Measurements from ENCODE around the gene SREBF2. TPM values are rescaled to one million over a fixed set of nuclear protein-coding genes. Genes with fewer than 3 reads are reported as not detected.

Gene SREBF2
- total RNA-seq, 4 donors from 2014 or later: 26.3 to 63.5 (median 33.8) TPM

- TF ChIP-seq CTCF (IDR thresholded peaks at IDR 0.05): no peak
- ATAC-seq (ENCODE audit: low FRiP score): no peak
- DNase-seq (ENCODE audit: low spot score): no peak
These were observed 58.5 kb downstream of the SREBF2 start for GRCh38 chr22:41891407-41891806.

DNA sequence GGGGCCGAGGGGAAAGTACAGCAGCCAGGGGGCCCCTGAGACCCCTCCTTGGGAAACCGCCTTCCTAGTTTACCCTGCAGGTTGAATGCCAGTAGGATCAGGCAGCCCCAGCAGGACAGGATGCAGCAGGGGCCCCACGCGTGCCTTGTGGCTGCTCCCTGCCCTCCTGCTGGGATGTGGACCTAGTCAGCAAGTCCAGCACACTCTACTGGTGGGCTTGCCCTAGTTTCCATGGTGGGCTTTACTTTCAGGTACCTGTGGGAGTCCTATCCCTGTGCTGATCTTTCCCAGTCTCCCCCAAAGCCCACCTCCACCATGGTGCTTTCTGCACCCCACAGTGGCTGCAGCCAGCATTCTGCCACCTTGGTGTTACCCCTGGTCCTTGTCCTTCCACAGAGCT lies 59.8 kb downstream of the SREBF2 start:
- ATAC-seq (ENCODE audit: low FRiP score): no peak

GRCh38 chr22:41893591-41894375 lies 60.9 kb downstream of the SREBF2 start:
- no peak for TF ChIP-seq CTCF (IDR thresholded peaks at IDR 0.05)
- ATAC-seq (ENCODE audit: low FRiP score) (no peak), DNase-seq (ENCODE audit: low spot score) (no peak)

More for the DNA sequence above, 59.8 kb downstream of the SREBF2 start:
- TF ChIP-seq CTCF (IDR thresholded peaks at IDR 0.05): no peak
- DNase-seq (ENCODE audit: low spot score): no peak

DNA sequence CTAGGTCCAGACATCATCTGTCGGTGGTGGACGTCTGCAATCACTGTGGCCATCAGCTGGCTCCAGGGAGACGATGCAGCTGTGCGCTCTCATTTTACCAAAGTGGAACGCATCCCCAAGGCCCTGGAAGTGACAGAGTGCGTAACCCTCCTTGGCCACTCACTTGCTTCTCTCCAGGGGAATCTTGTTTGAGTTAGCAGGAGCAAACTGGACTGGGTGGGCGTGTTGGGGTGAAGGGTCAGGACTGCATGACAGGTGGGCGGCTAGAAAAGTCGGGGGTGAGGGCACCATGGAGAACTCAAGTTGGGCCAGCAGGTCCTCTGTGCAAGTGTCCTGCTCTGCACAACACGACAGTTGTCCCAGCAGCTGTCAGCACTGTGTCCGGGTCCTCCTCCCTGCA lies 65.7 kb downstream of the SREBF2 start:
- no peak for DNase-seq (ENCODE audit: low spot score)
- ATAC-seq (ENCODE audit: low FRiP score): no peak
- no peak for TF ChIP-seq CTCF (IDR thresholded peaks at IDR 0.05)

DNA sequence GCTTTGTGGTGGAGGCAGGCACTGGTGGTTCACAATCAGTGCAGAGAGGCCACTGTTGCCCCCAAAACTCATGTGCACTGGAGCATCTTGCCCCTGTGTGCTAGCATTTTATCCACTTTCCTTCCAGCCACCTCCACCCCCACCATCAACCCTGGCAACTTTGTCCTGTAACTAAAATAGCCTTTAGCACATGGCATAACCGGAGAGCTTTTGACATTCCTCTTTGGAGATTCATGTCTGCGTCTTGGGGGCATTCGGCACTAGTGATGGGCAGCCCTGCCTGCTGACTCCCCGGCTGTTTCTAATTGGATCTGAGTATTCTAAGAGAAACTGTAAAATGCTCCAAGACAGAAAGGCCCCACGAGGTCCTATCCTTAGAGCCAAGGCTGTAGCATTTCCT lies 66.2 kb downstream of the SREBF2 start:
- no peak for TF ChIP-seq CTCF (IDR thresholded peaks at IDR 0.05)
- no peak for ATAC-seq (ENCODE audit: low FRiP score)

DNA sequence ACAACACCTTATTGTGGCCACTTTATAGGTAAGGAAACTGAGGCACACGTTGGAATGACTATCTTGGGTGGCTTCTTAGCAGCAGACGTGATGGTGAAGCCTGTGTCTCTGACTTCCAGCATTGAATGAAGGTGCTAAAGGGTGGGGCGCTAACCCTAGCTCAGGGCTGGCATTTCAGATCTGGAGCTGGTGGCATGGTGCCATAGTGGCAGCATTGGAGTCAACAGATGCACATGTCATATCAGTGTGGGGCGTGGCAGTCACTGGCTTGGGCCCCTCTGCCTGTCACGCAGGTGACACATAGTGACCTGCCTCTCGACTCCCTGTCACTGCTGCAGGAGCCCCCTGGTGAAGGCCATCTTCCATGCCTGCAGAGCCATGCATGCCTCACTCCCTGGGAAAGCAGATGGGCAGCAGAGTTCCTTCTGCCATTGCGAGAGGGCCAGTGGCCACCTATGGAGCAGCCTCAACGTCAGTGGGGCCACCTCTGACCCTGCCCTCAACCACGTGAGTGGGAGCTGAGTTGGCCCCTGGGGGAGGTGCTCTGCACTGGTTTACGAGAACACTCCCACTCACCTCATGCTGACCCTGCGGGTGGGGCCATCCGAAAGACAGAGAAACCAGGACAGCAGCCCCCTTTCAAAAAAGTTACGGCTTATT lies 67.2 kb downstream of the SREBF2 start:
- DNase-seq (ENCODE audit: low spot score) (no peak), ATAC-seq (ENCODE audit: low FRiP score) (no peak)
- TF ChIP-seq CTCF (IDR thresholded peaks at IDR 0.05): no peak

More for the DNA sequence above, 66.2 kb downstream of the SREBF2 start:
- no peak for DNase-seq (ENCODE audit: low spot score)

All from omental fat pad (tissue), 4 donors.